SH-SY5Y (cell line): ENCODE results near the gene IFITM2.

ENCODE experiments used
- GATA2 ChIP-seq: IDR thresholded peaks from 2 replicates; pipeline ENCODE4 v1.6.1; 2011; ENCODE audit warnings: mild to moderate bottlenecking, low read depth, low read length
- GATA3 ChIP-seq: IDR thresholded peaks from 2 replicates; pipeline ENCODE4 v1.6.1; 2011; ENCODE audit warnings: low read depth, mild to moderate bottlenecking, low read length, moderate library complexity

DNA sequence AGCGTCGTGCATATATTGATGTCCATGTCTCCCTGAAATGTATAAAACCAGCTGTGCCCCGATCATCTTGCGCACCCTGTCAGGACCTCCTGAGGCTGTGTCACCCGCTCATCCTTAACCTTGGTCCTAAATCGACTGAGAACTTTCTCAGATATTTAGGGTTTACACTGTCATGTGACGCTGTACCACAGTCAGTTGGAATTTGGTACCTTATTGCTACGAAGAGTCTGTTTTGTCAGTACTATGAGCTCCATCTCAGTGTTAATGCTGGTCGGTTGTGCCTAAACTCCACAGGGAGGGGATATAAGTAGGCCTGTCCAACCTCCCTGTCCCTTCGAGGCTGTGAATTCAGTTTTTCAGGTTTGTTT, 1.8 kb upstream of the IFITM2 start:
- TF ChIP-seq GATA3 (no peak), GATA2 (no peak)
